KMS-11 (cell line): ENCODE results near the gene TENM4.

Experiments used
- H2AFZ ChIP-seq: fragments of 200-600 bp; sonication (generic); 2 replicates; pipeline ENCODE4 v1.6.1; 2016; ENCODE audit warnings: antibody characterized with exemption, mixed run types, low read depth
- H3K27ac ChIP-seq: fragments of 200-600 bp; sonication (generic); 2 replicates; pipeline ENCODE4 v1.6.1; 2016; ENCODE audit warnings: mild to moderate bottlenecking, mixed run types
- H3K27me3 ChIP-seq: fragments of 200-600 bp; sonication (generic); 2 replicates; pipeline ENCODE4 v1.6.1; 2017; ENCODE audit warnings: mild to moderate bottlenecking, low read depth, mixed run types, moderate library complexity; ENCODE audit not compliant: insufficient read depth
- H3K36me3 ChIP-seq: fragments of 200-600 bp; sonication (generic); 2 replicates; pipeline ENCODE4 v1.6.1; 2017; ENCODE audit warnings: mild to moderate bottlenecking, mixed run types; ENCODE audit not compliant: insufficient read depth
- H3K4me1 ChIP-seq: fragments of 200-600 bp; sonication (generic); 2 replicates; pipeline ENCODE4 v1.6.1; 2016; ENCODE audit warnings: mild to moderate bottlenecking, low read depth, mixed run types; ENCODE audit not compliant: poor library complexity, severe bottlenecking
- H3K4me2 ChIP-seq: fragments of 200-600 bp; sonication (generic); 2 replicates; pipeline ENCODE4 v1.7.0; 2016; ENCODE audit warnings: mild to moderate bottlenecking, mixed run types
- H3K4me3 ChIP-seq: fragments of 200-600 bp; sonication (generic); IDR thresholded peaks from 2 replicates; pipeline ENCODE4 v1.6.1; 2017; ENCODE audit warnings: low read depth, low read length, mixed read lengths; ENCODE audit not compliant: insufficient read depth
- H3K79me2 ChIP-seq: fragments of 200-600 bp; sonication (generic); 2 replicates; pipeline ENCODE4 v1.6.1; 2016; ENCODE audit warnings: low read depth, mixed run types; ENCODE audit not compliant: insufficient read depth
- H3K9ac ChIP-seq: fragments of 200-600 bp; sonication (generic); 2 replicates; pipeline ENCODE4 v1.6.1; 2016; ENCODE audit warnings: mild to moderate bottlenecking, mixed run types
- H4K20me1 ChIP-seq: fragments of 200-600 bp; sonication (generic); 2 replicates; pipeline ENCODE4 v1.6.1; 2016; ENCODE audit warnings: mild to moderate bottlenecking, mixed run types; ENCODE audit not compliant: insufficient read depth
- TF ChIP-seq, protein P1 (sequence below): fragments of 200-600 bp; sonication (generic); conservative IDR thresholded peaks from 2 replicates; pipeline ENCODE4 v1.6.1; 2017; ENCODE audit warnings: low read depth, mild to moderate bottlenecking, antibody characterized with exemption, low read length, moderate library complexity, mixed read lengths

The TENM4 gene

GRCh38 chr11:79417069-79417920, 23.5 kb downstream of the TENM4 start:
- no peak overlapping the region for H2AFZ ChIP-seq
- H3K79me2 ChIP-seq, result no peaks in the 10 kb centered on the region
- H3K9ac ChIP-seq, result no peak overlapping the region
- TF ChIP-seq, protein P1, sequence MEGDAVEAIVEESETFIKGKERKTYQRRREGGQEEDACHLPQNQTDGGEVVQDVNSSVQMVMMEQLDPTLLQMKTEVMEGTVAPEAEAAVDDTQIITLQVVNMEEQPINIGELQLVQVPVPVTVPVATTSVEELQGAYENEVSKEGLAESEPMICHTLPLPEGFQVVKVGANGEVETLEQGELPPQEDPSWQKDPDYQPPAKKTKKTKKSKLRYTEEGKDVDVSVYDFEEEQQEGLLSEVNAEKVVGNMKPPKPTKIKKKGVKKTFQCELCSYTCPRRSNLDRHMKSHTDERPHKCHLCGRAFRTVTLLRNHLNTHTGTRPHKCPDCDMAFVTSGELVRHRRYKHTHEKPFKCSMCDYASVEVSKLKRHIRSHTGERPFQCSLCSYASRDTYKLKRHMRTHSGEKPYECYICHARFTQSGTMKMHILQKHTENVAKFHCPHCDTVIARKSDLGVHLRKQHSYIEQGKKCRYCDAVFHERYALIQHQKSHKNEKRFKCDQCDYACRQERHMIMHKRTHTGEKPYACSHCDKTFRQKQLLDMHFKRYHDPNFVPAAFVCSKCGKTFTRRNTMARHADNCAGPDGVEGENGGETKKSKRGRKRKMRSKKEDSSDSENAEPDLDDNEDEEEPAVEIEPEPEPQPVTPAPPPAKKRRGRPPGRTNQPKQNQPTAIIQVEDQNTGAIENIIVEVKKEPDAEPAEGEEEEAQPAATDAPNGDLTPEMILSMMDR, result no peak
- no peak overlapping the region for H3K4me3 ChIP-seq
- no peaks in the 10 kb centered on the region for H3K36me3 ChIP-seq
- H3K27ac ChIP-seq, result no peak overlapping the region
- no peak overlapping the region for H3K4me2 ChIP-seq
- H3K4me1 ChIP-seq, result no peaks in the 10 kb centered on the region
- no peaks in the 10 kb centered on the region for H3K27me3 ChIP-seq
- H4K20me1 ChIP-seq, result no peaks in the 10 kb centered on the region

DNA sequence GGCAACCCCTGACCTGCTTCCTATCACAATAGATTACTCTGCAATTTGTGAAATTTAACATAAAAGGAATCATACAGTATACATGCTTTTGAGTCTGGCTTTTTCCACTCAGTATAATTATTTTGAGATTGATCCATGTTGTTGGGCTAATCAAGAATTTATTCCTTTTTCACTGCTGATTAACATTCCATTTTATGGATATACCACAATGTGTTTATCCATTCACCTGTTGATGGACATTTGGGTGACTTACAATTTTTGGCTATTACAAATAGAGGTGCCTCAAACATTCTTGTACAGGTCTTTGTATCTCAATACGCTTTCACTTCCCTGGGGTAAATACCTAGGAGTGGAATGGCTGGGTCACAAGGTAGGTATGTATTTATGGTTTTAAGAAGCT, 24.9 kb downstream of the TENM4 start:
- Histone ChIP-seq H3K4me3 (no peak overlapping the region), H3K4me2 (no peak overlapping the region), H3K79me2 (no peaks in the 10 kb centered on the region), H2AFZ (no peak overlapping the region), H3K4me1 (no peaks in the 10 kb centered on the region), H3K36me3 (no peaks in the 10 kb centered on the region), H3K27me3 (no peaks in the 10 kb centered on the region), H3K9ac (no peak overlapping the region), H3K27ac (no peak overlapping the region), H4K20me1 (no peaks in the 10 kb centered on the region)
- TF ChIP-seq, protein P1, result no peak

GRCh38 chr11:79415411-79415810, 25.4 kb downstream of the TENM4 start:
- Histone ChIP-seq H2AFZ (no peak overlapping the region), H3K4me1 (no peaks in the 10 kb centered on the region), H3K9ac (no peak overlapping the region), H3K79me2 (no peaks in the 10 kb centered on the region), H3K36me3 (no peaks in the 10 kb centered on the region), H3K4me3 (no peak overlapping the region), H3K27ac (no peak overlapping the region), H3K4me2 (no peak overlapping the region), H4K20me1 (no peaks in the 10 kb centered on the region), H3K27me3 (no peaks in the 10 kb centered on the region)
- TF ChIP-seq, protein P1, result no peak

GRCh38 chr11:79414644-79415317, 26.0 kb downstream of the TENM4 start:
- Histone ChIP-seq H3K36me3 (no peaks in the 10 kb centered on the region), H3K4me3 (no peak overlapping the region), H3K9ac (no peak overlapping the region), H2AFZ (no peak overlapping the region), H3K27ac (no peak overlapping the region), H4K20me1 (no peaks in the 10 kb centered on the region), H3K27me3 (no peaks in the 10 kb centered on the region), H3K4me1 (no peaks in the 10 kb centered on the region), H3K4me2 (no peak overlapping the region), H3K79me2 (no peaks in the 10 kb centered on the region)
- TF ChIP-seq, protein P1, result no peak
